Measurements from ENCODE around the gene RFX8.

RFX8 gene

GRCh38 chr2:101476605-101477208, 1.8 kb upstream of the RFX8 start:
- no peak for TF ChIP-seq CTCF (IDR thresholded peaks at IDR 0.05; ENCODE audit: control insufficient read depth, extremely low read depth, insufficient read depth)
- no peak overlapping the region for H3K4me3 ChIP-seq (ENCODE audit: low read depth, low read length)
- no peak for DNase-seq (ENCODE audit: low read depth)

- no peak for TF ChIP-seq CTCF (IDR thresholded peaks at IDR 0.05; ENCODE audit: control insufficient read depth, extremely low read depth, insufficient read depth)
Observed at GRCh38 chr2:101473911-101474701, 806 bp downstream of the RFX8 start.

GRCh38 chr2:101473591-101473910, 1.4 kb downstream of the RFX8 start:
- no peak for TF ChIP-seq CTCF (IDR thresholded peaks at IDR 0.05; ENCODE audit: control insufficient read depth, extremely low read depth, insufficient read depth)
- no peak for DNase-seq (ENCODE audit: low read depth)
- no peak overlapping the region for H3K4me3 ChIP-seq (ENCODE audit: low read depth, low read length)

More at GRCh38 chr2:101473911-101474701, 806 bp downstream of the RFX8 start:
- DNase-seq (ENCODE audit: low read depth), result no peak
- H3K4me3 ChIP-seq (ENCODE audit: low read depth, low read length), result no peak overlapping the region

- no peak for DNase-seq (ENCODE audit: low read depth)
- TF ChIP-seq CTCF (IDR thresholded peaks at IDR 0.05; ENCODE audit: control insufficient read depth, extremely low read depth, insufficient read depth), result no peak
- no peak overlapping the region for H3K4me3 ChIP-seq (ENCODE audit: low read depth, low read length)
Observed at GRCh38 chr2:101469863-101470262, 5.0 kb downstream of the RFX8 start.

- no peak for TF ChIP-seq CTCF (IDR thresholded peaks at IDR 0.05; ENCODE audit: control insufficient read depth, extremely low read depth, insufficient read depth)
- no peak for DNase-seq (ENCODE audit: low read depth)
Observed at GRCh38 chr2:101467306-101467705, 7.6 kb downstream of the RFX8 start.

GRCh38 chr2:101466426-101466825, 8.5 kb downstream of the RFX8 start:
- no peak overlapping the region for H3K4me3 ChIP-seq (ENCODE audit: low read depth, low read length)
- DNase-seq (ENCODE audit: low read depth), result no peak
- no peak for TF ChIP-seq CTCF (IDR thresholded peaks at IDR 0.05; ENCODE audit: control insufficient read depth, extremely low read depth, insufficient read depth)

More at GRCh38 chr2:101467306-101467705, 7.6 kb downstream of the RFX8 start:
- no peak overlapping the region for H3K4me3 ChIP-seq (ENCODE audit: low read depth, low read length)

Measured in LNCaP clone FGC (cell line).